Myocyte (in vitro differentiated cells): Measurements from ENCODE around the gene S100A12. TPM values are rescaled to one million over a fixed set of nuclear protein-coding genes. Genes with fewer than 3 reads are reported as not detected.
"Not testable (repeated sequence)": the region's sequence is repeated elsewhere in the genome, so short reads cannot be mapped to it uniquely, and the experiment has no call there.

Experiments used
- DNase-seq: peaks from one replicate; pipeline ENCODE4 v3.0.0-alpha.2; 2012; ENCODE audit warnings: low read depth
- polyA plus RNA-seq: library from polyadenylated mRNA; unstranded; fragments of >200 nt; gene quantifications from one replicate; pipeline ENCODE4 v1.2.1, GENCODE V29; 2012; ENCODE audit warnings: missing spikeins
- total RNA-seq: library from RNA; depleted of rRNA; stranded (reverse); fragments of >200 nt; gene quantifications from 2 replicates; pipeline ENCODE4 v1.2.3, GENCODE V29; 2014

Gene S100A12
- not detected in 2 replicates for total RNA-seq
- not detected for polyA plus RNA-seq

GRCh38 chr1:153375511-153375910 is at the start of gene S100A12:
Gene S100A12 (minus strand): TSS chr1:153375621. CDS start chr1:153374592, 1,029 bp downstream.
- peak; percentile 11 for DNase-seq

DNA sequence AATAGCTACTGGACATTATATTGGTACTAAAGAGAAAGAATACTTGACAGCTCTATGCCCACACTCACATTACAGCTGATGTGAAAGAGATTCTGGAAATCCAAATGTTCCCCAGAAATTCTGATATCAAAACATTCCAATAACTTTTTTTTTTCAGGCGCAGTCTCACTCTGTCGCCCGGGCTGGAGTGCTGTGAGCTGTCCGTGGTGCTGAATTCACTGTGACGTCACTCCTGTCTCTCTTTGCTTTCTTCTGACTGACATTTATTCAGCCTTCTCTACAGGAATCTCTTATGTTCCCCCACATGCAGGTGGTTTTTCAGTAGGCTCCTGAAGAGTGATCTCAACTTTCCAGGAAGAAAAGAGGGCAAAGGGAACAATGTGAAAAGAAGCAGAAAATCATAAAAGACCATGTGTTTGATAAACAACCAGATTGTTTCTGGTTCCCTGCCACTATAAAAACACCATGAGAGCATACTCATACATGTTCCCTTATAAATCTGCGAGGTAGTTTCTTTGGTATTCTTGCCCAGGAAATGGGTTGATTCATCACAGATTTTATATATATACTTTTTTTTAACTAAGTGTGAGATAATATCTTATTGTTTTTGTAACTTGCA is 47.1 kb upstream of the S100A12 start:
- peak; percentile 73 for DNase-seq

DNA sequence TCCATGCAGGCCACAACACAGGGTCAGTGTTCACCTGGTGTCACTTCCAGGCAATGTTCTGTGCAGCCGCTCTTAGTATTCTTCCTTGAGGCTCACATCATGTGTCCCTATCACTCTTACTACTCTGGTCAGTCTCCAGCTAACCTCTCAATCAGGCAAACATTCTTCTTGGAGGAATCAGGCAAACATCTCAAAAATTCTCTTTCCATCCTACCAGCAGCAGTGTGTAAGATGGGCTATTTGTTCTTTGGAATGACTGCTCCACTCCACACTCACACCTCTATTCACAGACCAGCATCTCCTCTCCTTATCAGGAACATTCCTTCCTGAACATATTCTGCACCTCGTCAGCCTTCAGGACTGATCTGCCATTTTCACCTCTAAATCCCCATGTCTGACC is 44.9 kb upstream of the S100A12 start:
- no peak for DNase-seq

GRCh38 chr1:153419436-153419793 is 44.0 kb upstream of the S100A12 start:
- not testable (repeated sequence) for DNase-seq

DNA sequence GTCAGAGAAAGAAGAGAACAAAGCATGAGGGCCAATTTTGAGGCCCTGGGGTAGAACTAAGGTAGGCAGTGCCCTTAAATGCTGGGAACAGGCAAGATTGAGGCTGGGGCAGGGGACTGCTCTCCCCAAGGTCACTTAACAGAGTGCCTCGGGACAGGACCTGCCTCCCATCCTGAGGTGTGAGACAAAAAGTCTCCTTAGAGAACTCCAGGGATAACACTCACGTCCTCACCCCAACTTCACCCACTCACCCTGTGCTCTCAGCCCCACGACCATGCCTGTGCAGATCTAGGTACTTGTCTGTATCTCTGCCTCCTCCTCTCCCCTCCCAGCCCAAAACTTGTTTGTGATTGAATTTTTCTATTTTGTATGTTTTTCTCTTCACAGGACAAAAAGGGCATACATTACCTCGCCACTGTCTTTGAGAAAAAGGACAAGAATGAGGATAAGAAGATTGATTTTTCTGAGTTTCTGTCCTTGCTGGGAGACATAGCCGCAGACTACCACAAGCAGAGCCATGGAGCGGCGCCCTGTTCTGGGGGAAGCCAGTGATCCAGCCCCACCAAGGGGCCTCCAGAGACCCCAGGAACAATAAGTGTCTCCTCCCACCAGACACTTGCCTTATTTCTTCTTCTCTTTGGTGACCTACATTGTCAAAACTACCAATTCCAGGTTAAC is 43.5 kb upstream of the S100A12 start:
- not testable (repeated sequence) for DNase-seq

- no peak for DNase-seq
Observed at GRCh38 chr1:153417136-153417888, 41.9 kb upstream of the S100A12 start.

DNA sequence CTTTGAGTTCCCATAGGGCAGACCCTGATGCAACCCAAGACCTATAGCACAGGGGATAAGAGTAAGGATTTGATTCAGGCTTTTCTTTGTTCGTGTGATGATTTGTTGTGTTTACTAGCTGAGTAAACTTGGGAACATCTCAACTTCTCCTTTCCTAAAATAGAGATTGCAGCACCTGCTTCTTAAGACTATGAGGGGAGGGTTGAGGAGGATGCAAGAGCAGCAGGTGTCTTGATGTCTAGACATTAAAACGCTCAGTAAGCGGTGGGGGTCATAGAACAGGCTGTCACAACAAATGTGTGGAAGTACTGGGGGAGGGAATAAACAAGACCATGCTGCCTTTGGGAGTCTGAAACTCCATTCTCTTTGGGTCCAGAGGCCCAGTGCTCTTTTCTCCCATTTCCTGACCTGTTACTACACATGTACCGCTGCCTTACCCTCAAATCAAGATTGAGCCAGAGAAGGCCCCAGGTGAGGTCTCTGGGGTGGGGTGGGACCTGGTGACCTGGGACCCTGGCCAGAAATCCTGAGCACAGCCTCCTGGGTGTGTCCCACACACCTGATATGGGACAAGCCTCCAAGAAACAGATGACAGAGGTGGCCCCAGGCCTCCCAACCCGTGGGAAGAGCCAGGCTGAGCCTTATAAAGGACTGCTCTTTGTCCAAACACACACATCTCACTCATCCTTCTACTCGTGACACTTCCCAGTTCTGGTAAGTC is 40.6 kb upstream of the S100A12 start, which contains the start of gene S100A7A:
Gene S100A7A (plus strand): TSS at position 671 of the 721 bp plus-strand sequence. CDS start 1,563 bp downstream, outside the sequence.
- DNase-seq: no peak

DNA sequence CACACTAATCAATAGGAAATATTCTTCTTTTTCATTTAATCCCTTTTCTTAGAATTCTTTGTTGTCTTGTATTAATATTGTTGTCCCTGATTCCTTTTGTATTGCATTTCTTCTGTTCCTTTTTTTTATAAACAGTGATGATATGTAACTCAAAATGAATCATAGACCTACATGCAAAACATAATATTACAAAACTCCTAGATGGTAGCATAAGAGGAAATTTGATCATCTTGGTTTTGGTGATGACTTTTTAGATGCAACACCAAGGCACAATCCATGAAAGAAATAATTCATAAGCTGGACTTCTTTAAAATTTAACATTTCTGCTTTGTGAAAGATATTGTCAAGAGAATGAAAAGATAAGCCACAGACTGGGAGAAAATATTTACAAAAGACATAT is 38.5 kb upstream of the S100A12 start:
- DNase-seq: not testable (repeated sequence)

DNA sequence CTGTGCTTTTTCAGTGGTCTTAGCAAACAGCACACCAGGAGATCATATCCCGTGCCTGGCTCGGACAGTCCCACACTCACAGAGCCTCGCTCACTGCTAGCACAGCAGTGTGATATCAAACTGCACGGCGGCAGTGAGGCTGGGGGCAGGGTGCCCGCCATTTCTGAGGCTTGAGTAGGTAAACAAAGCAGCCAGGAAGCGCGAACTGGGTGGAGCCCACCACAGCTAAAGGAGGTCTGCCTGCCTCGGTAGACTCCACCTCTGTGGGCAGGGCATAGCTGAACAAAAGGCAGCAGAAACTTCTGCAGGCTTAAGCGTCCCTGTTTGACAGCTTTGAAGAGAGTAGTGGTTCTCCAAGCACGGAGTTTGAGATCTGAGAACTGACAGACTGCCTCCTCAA is 31.9 kb upstream of the S100A12 start:
- not testable (repeated sequence) for DNase-seq

DNA sequence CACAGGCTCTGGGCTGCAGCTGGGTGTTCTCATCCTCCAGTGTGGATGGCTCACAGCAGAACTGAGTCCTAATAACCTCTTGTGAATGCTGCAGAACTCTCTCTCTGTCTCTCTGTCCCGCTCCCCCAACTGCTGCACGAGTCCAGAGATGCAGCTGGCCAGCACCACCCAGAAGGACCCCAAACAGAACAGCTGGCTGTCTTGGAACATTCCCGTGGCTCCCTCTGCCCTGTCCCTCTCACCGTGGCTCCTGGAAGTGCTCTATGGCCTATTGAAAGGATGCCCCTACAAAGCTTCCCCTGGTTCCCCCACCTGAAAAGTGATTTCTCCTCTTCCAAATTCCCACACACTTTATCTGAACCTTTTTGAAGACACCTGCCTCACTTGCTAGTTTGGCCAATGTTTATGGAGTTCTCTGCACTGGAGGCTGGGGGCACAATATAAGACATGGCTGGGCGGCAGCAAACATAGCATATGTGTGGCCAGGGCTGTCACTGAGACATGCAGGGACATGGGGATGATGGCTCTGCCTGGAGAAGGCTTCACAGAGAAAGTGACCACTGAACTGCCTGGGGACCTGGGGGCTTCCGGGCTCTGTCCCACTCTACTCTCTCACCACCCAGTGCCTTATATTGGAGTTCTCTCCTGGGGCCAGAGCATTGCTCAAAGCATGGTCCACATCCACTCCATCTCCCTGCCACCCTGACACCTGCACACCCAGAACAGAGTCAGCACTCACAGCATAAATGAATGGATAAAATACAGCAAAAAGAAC is 30.6 kb upstream of the S100A12 start:
- DNase-seq: not testable (repeated sequence)

DNA sequence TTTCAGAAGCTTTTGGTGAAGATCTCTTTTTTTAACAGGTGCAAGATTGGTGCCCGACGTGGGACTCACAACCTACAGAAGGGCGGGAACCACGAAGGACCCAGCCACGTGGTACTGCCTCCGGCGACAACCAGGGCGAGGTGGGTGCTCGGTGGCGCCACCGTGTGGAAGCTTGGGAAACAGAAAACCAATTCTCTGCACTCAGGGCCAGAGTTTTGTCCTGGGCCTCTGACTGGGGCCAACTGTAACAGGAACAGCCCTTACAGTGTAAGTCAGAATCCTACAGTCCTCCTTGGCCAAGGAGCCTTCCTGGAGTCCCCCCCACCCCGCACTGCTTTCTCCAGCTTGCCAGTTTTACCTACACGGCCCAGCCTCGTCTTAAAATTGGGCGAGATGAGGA is 29.3 kb upstream of the S100A12 start:
- DNase-seq: no peak

GRCh38 chr1:153404086-153404635 is 28.7 kb upstream of the S100A12 start:
- no peak for DNase-seq

- DNase-seq: no peak
Observed at GRCh38 chr1:153403421-153404085, 28.1 kb upstream of the S100A12 start.

- no peak for DNase-seq
Observed at GRCh38 chr1:153402226-153402625, 26.8 kb upstream of the S100A12 start.

DNA sequence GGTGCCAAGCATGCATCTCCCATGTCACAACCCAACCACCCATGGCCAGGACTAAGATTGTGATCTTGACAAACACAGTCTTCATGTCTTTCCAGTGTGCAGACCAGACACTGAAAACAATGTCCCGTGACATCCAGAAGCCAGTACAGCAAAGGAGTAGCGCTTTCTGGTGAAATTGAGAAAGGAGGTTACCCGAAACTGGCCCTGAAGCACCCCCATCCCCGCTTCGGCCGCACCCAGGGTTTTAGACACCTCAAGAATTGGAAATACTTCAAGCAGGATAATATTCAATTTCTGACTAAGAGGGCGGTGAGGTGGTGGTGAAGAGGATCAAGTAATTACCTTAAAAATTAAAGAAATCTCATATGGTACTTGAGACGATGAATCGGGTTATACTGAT is 26.0 kb upstream of the S100A12 start:
- DNase-seq: no peak

- DNase-seq: no peak
Observed at GRCh38 chr1:153400244-153400643, 24.8 kb upstream of the S100A12 start.

- DNase-seq: no peak
Observed at GRCh38 chr1:153399401-153400055, 24.1 kb upstream of the S100A12 start.

GRCh38 chr1:153397924-153398651 is 22.7 kb upstream of the S100A12 start:
- no peak for DNase-seq
